GM21381 (cell line): ENCODE measurements around the gene HTR3B.
"Not testable (repeated sequence)": the region's sequence is repeated elsewhere in the genome, so short reads cannot be mapped to it uniquely, and the experiment has no call there.

Experiments
- ATAC-seq: cut with Tn5 transposase; IDR thresholded peaks from one replicate; pipeline ENCODE4 v1.9.1; 2021; ENCODE audit warnings: mild to moderate bottlenecking, moderate library complexity; ENCODE audit not compliant: unreplicated experiment

The HTR3B gene

DNA sequence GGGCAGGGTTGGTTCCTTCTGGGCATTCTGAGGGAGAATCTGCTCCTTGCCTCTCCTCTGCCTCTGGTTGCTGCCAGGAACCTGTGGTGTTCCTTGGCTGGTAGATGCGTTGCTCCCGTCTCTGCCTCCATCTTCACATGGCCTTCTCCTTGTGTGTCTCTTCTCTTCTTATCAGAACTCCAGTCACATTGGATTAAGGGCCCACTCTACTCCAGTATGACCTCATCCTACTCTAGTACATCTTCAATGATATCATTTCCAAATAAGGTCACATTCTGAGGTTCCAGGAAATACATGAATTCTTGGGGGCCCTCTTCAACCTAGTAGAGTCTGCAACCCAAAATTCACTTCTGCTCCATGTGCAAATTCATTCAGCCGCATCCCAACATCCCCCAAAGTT lies 33.3 kb downstream of the HTR3B start:
- ATAC-seq = no peak

DNA sequence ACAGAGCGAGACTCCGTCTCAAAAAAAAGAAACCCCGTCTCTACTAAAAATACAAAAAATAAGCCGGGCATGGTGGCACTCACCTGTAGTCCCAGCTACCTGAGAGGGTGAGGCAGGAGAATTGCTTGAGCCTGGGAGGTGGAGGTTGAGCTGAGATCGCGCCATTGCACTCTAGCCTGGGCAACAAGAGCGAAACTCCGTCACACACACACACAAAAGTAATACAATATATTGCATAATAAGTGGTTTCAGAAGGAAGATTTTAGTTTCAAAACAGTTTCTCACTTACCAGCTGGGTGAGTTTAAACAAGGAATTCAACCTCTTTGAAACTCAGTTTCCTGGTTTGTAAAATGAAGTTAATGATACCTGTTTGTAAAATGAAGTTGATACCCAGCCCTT lies 37.7 kb downstream of the HTR3B start:
- ATAC-seq = no peak

DNA sequence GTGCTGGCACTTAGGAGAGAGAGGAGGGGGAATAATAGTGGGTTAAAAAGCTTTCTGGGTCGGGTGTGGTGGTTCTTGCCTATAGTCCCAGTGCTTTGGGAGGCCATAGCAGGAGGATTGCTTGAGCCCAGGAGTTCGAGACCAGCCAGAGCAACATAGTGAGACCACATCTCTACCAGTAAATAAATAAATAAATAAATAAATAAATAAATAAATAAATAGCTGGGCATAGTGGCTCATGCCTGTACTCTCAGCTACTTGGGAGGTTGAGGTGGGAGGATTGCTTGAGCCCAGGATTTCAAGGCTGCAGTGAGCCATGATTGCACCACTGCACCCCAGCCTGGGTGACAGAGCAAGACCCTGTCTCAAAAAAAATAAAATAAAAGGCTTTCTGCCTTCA lies 41.6 kb downstream of the HTR3B start:
- not testable (repeated sequence) for ATAC-seq

DNA sequence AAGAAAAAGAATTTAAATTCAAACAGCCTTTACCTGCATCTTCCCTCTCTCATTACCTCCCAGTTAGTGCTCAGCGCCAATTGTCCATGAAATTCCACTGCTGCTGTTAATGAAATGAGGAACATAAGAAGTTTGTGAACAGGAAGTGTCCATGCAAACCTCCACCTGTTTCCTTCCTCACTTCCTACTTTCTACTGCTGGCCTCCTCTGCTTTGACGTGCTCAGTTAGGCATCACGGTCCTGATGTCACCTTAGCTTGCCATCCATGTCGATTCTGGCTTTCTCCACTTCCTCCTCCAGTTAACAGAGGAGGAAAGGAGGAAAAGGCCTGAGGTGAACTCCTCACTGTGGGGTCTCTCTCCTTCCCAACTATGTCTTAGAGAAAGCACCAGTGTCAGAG lies 43.4 kb downstream of the HTR3B start:
- ATAC-seq = no peak

DNA sequence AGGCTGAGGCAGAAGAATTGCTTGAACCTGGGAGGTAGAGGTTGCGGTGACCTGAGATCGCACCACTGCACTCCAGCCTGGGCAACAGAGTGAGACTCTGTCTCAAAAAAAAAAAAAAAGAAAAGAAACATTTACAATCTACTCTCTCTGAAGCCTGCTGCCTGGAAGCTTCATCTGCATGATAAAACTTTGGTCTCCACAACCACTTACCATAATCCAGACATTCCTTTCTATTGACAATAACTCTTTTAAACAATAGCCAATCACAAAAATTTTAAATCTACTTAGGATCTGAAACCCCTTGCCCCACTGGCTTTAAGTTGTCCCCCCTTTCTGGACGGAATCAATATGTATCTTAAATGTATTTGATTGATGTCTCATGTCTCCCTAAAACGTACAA lies 45.3 kb downstream of the HTR3B start:
- ATAC-seq = no peak

GRCh38 chr11:113951537-113951936 lies 46.9 kb downstream of the HTR3B start:
- no peak for ATAC-seq

- no peak for ATAC-seq
Measured at GRCh38 chr11:113952070-113952469, 47.5 kb downstream of the HTR3B start.

DNA sequence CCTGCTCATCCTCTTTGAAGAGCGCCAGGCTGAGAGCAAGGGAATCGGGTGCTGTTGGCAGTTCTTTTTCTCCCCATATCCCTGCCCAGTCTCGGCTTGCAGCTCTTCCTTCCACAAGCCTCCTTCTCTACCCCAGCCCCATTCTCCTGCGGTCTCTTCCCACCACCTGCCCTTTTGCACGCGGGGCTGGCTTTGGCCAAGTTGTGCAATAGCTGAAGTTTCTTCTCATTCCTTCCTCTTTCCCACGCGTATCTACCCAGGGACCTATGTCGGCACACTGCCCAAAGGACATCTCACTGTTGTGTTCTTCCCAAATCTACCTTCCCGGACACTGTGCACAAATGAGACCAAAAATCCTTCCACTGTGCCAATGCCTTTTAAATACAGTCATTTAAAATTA lies 48.0 kb downstream of the HTR3B start:
- ATAC-seq = no peak

- ATAC-seq = no peak
Measured at GRCh38 chr11:113954235-113954634, 49.6 kb downstream of the HTR3B start.

DNA sequence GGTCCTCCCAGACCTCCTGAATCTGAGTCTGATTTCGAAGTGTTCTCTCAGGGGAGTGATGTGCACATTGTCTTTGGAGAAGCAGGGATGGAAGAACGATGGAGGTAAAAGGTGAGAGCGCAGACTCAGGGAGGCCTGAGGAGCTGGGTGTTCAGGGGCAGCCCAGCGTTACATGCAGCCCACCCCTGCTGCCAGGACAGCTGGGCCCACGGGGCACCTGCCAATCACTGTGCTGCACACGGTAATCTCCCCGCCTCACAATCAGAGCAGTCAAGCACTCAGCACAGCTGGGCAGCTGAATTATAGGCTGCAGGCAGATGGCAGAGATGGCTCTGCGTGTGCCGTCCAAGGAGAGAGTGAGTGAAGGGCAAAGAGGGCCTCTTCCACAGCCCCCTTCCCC lies 52.4 kb downstream of the HTR3B start:
- no peak for ATAC-seq

DNA sequence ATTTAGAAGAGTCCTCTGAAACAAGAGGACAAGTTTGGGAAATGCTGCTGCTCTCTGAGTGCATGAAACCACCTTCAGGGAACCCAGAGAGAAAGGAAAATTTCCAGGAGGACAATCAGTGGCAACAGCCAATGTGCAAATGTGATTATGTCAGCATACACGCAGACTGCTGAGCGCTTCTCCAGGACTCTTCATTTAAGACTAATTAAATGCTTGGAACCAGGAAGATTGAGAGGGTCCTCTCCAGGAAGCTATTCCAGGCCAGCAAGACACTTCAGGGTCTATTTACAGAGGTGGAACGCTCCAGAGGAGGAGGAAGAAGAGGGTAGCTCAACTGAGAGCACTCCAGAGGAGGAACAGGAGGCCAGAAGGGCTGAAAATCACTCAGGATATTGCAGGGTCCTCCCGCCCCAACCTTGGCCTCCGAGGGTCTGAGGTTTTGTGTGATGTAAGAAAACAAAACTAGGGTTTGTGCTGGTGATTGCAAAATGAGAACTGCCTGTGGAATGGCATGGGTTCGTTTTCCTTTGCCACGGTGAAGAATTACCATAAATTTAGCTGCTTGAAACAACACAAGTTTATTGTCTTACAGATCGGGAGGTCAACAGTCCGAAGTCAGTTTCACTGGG lies 56.2 kb downstream of the HTR3B start:
- no peak for ATAC-seq

- ATAC-seq = no peak
Measured at GRCh38 chr11:113967361-113967760, 62.8 kb downstream of the HTR3B start.

GRCh38 chr11:113971506-113972195 lies 67.1 kb downstream of the HTR3B start:
- ATAC-seq = no peak

GRCh38 chr11:113974741-113975470 lies 70.3 kb downstream of the HTR3B start, which contains the start of gene HTR3A:
Gene HTR3A, plus strand, starts transcription at chr11:113975108. Its CDS starts 218 bp downstream, at chr11:113975326.
- ATAC-seq = no peak

GRCh38 chr11:113977071-113977490 lies 72.5 kb downstream of the HTR3B start:
- ATAC-seq = no peak

GRCh38 chr11:113977701-113978100 lies 73.1 kb downstream of the HTR3B start:
- no peak for ATAC-seq

- ATAC-seq = no peak
Measured at GRCh38 chr11:113979431-113979830, 74.8 kb downstream of the HTR3B start.

DNA sequence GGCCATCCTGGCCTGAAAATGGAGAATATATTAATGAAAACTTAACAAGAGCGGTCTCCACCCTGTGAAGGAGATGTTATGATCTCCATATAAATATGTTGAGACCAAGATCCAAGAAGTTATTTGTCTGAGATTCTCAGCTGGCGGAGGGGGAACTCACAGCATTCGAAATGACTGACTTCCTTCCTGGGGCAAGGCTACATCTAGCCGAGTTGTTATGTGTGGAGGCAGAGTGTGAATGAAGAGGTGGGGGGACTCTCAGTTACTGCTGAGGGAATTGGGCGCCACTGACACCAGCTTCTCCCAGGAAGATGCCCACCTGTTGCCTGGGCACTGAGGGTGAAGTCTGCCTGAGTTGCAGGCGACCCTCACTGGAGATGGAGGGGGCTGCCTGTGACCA lies 76.2 kb downstream of the HTR3B start:
- no peak for ATAC-seq

GRCh38 chr11:113982306-113982705 lies 77.7 kb downstream of the HTR3B start:
- no peak for ATAC-seq

DNA sequence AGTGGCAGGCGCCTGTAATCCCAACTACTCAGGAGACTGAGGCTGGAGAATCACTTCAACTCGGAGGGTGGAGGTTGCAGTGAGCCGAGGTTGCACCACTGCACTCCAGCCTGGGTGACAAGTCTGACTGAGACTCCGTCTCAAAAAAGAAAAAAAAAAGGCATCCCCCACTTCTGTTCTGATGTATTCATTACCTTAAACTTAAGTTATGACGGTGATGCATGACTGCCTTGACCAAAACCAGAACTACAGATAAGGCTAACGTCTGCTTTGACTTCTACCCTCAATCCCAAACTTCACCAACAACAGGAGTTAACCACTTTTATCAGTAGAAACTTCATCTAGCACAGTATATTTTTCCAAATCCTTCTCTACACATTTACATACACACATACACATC lies 80.2 kb downstream of the HTR3B start:
- ATAC-seq = no peak

- ATAC-seq = no peak
Measured at GRCh38 chr11:113985906-113986305, 81.3 kb downstream of the HTR3B start.
